GM18873 (cell line): ENCODE data around the gene HHATL.

Experiments
- ATAC-seq: cut with Tn5 transposase; IDR thresholded peaks from one replicate; pipeline ENCODE4 v1.9.1; 2021; ENCODE audit warnings: mild to moderate bottlenecking, moderate library complexity, moderate number of reproducible peaks; ENCODE audit not compliant: unreplicated experiment, low FRiP score

The HHATL gene

GRCh38 chr3:42686832-42687650 is 15.6 kb downstream of the HHATL start:
- no peak for ATAC-seq

- ATAC-seq, result no peak
These were observed 16.4 kb downstream of the HHATL start for GRCh38 chr3:42685891-42686820.

GRCh38 chr3:42685363-42685881 is 17.2 kb downstream of the HHATL start, which contains the start of gene KLHL40:
TSS of gene KLHL40 (plus strand) at chr3:42685537. CDS start at chr3:42685619, 82 bp downstream.
- ATAC-seq, result no peak

GRCh38 chr3:42684632-42685362 is 17.8 kb downstream of the HHATL start:
- no peak for ATAC-seq

- ATAC-seq, result no peak
These were observed 18.6 kb downstream of the HHATL start for GRCh38 chr3:42683875-42684598.

GRCh38 chr3:42682301-42683070 is 20.1 kb downstream of the HHATL start:
- ATAC-seq, result no peak

GRCh38 chr3:42681361-42682038 is 21.1 kb downstream of the HHATL start:
- ATAC-seq, result no peak

GRCh38 chr3:42680806-42681205 is 21.8 kb downstream of the HHATL start:
- ATAC-seq, result no peak

- no peak for ATAC-seq
These were observed 22.3 kb downstream of the HHATL start for GRCh38 chr3:42680271-42680670.

- ATAC-seq, result no peak
These were observed 24.2 kb downstream of the HHATL start for GRCh38 chr3:42678447-42678846.

- no peak for ATAC-seq
These were observed 26.7 kb downstream of the HHATL start for GRCh38 chr3:42675909-42676308.

- ATAC-seq, result no peak
These were observed 28.5 kb downstream of the HHATL start for GRCh38 chr3:42674146-42674545.

GRCh38 chr3:42673082-42673481 is 29.5 kb downstream of the HHATL start:
- ATAC-seq, result no peak

GRCh38 chr3:42672515-42672914 is 30.1 kb downstream of the HHATL start:
- ATAC-seq, result no peak

GRCh38 chr3:42670670-42671069 is 31.9 kb downstream of the HHATL start:
- no peak for ATAC-seq

GRCh38 chr3:42670051-42670576 is 32.5 kb downstream of the HHATL start:
- no peak for ATAC-seq

- ATAC-seq, result no peak
These were observed 33.8 kb downstream of the HHATL start for GRCh38 chr3:42668793-42669217.

GRCh38 chr3:42668413-42668760 is 34.2 kb downstream of the HHATL start:
- ATAC-seq, result no peak
